Nephron (organoid): ENCODE results near the gene FBXO30.

Experiments
- H3K27ac Mint-ChIP-seq, 3 experiments: 2 replicates each; pipeline ENCODE4 v1.8.0; 2020; ENCODE audit warnings: mixed read lengths in 3 of 3, mild to moderate bottlenecking in 2 of 3, moderate library complexity in 1 of 3
- H3K27me3 Mint-ChIP-seq: 2 replicates; pipeline ENCODE4 v1.8.0; 2021; ENCODE audit warnings: low read depth, mild to moderate bottlenecking, moderate library complexity, mixed read lengths
- H3K36me3 Mint-ChIP-seq: 2 replicates; pipeline ENCODE4 v1.8.0; 2020; ENCODE audit warnings: low read depth, mixed read lengths
- H3K4me1 Mint-ChIP-seq: 2 replicates; pipeline ENCODE4 v1.8.0; 2020; ENCODE audit warnings: mixed read lengths
- H3K4me3 Mint-ChIP-seq, 3 experiments: 2 replicates each; pipeline ENCODE4 v1.8.0; 2020; ENCODE audit warnings: mild to moderate bottlenecking in 3 of 3, mixed read lengths in 3 of 3, moderate library complexity in 2 of 3
- H3K9me3 Mint-ChIP-seq: 2 replicates; pipeline ENCODE4 v1.8.0; 2020; ENCODE audit warnings: mixed read lengths
- TF ChIP-seq, protein P1 (sequence below), 3 experiments: fragments of 200-600 bp; sonication (generic); IDR thresholded peaks; one replicate each; pipeline ENCODE4 v1.5.0; 2021; ENCODE audit warnings: antibody characterized with exemption in 3 of 3; ENCODE audit not compliant: unreplicated experiment in 3 of 3

FBXO30 gene

DNA sequence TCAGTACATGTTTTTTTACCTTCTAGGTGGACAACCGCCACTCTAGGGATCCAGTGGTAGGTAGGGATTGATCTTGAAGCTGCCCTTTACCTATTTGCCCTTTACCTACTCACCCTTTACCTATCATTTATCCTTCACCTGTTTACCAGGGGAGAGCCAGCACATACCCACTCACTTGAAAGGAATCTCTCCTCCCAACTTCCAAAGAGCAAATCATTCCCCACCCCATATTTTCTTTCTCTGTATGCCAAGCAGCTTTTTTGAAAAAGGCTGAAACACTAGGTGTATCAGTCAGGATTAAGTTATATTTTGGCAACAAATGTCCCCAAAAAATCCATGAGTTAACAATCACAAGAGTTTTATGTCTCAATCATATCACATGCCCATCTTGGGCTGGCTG lies 68.7 kb downstream of the FBXO30 start:
- no peaks in the 10 kb centered on the region for H3K9me3 Mint-ChIP-seq
- no peak overlapping the region for H3K4me3 Mint-ChIP-seq
- no peaks in the 10 kb centered on the region for H3K4me1 Mint-ChIP-seq
- H3K27me3 Mint-ChIP-seq = no peaks in the 10 kb centered on the region
- no peaks in the 10 kb centered on the region for H3K36me3 Mint-ChIP-seq
- TF ChIP-seq, protein P1, sequence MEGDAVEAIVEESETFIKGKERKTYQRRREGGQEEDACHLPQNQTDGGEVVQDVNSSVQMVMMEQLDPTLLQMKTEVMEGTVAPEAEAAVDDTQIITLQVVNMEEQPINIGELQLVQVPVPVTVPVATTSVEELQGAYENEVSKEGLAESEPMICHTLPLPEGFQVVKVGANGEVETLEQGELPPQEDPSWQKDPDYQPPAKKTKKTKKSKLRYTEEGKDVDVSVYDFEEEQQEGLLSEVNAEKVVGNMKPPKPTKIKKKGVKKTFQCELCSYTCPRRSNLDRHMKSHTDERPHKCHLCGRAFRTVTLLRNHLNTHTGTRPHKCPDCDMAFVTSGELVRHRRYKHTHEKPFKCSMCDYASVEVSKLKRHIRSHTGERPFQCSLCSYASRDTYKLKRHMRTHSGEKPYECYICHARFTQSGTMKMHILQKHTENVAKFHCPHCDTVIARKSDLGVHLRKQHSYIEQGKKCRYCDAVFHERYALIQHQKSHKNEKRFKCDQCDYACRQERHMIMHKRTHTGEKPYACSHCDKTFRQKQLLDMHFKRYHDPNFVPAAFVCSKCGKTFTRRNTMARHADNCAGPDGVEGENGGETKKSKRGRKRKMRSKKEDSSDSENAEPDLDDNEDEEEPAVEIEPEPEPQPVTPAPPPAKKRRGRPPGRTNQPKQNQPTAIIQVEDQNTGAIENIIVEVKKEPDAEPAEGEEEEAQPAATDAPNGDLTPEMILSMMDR (IDR thresholded peaks at IDR 0.05; ENCODE audit: unreplicated experiment in 3 of 3) = no peak
- no peak overlapping the region for H3K27ac Mint-ChIP-seq

DNA sequence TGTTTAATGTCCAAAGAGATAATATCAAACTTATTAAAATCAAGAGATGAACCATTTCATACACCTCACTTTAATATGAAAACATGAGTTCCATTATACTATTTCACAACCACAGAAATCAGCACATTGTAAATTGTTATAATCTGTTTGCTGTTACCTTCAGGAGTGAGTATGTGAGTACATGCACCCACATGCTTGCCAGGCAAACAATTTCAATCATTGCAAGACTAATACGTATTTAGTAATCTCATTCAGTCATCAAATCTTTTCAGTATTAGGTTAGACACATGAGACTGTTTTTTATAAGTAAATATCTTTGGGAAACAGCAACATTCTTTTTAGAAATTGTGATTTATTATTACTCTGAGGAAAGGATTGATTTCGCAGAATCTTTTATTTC lies 70.0 kb downstream of the FBXO30 start:
- TF ChIP-seq, protein P1 (IDR thresholded peaks at IDR 0.05; ENCODE audit: unreplicated experiment in 3 of 3) = no peak

More for the DNA sequence above, 70.0 kb downstream of the FBXO30 start:
- H3K27me3 Mint-ChIP-seq = no peaks in the 10 kb centered on the region
- H3K4me1 Mint-ChIP-seq = no peaks in the 10 kb centered on the region
- peaks cover 5% of the 10 kb centered on the region for H3K9me3 Mint-ChIP-seq
- H3K27ac Mint-ChIP-seq = no peak overlapping the region
- no peak overlapping the region for H3K4me3 Mint-ChIP-seq
- no peaks in the 10 kb centered on the region for H3K36me3 Mint-ChIP-seq
